Measurements from ENCODE around the gene CFAP299. TPM values are rescaled to one million over a fixed set of nuclear protein-coding genes. Genes with fewer than 3 reads are reported as not detected.

The CFAP299 gene
- total RNA-seq, 1 experiment from 2014 or later: not detected

GRCh38 chr4:80831383-80832361 is 496.1 kb downstream of the CFAP299 start:
- DNase-seq (ENCODE audit: low spot score): no peak
- Histone ChIP-seq H3K4me3 (ENCODE audit: low read depth, low read length, poor library complexity, severe bottlenecking) (no peak overlapping the region), H3K27ac (ENCODE audit: low read depth, low read length, poor library complexity, severe bottlenecking) (no peak overlapping the region), H3K4me1 (ENCODE audit: insufficient read depth, low read length, poor library complexity, severe bottlenecking) (no peaks in the 10 kb centered on the region), H3K9me3 (ENCODE audit: low read depth, low read length, poor library complexity, severe bottlenecking) (no peaks in the 10 kb centered on the region), H3K36me3 (ENCODE audit: insufficient read depth, low read length, poor library complexity, severe bottlenecking) (no peaks in the 10 kb centered on the region), H3K27me3 (replicated peaks; ENCODE audit: insufficient read depth, low read depth, low read length, poor library complexity) (no peaks in the 10 kb centered on the region)
- TF ChIP-seq CTCF (conservative IDR thresholded peaks at IDR 0.05; ENCODE audit: low read depth, low read length) (no peak), EZH2 (IDR thresholded peaks at IDR 0.05; ENCODE audit: borderline replicate concordance, low read depth, low read length, poor library complexity, severe bottlenecking) (no peak)
- BruUV-seq (replicated peaks): no TSS peak
- intact Hi-C loops (cut with micrococcal nuclease; ENCODE audit: unreplicated experiment): no loop called here
- CTCF ChIA-PET: no interaction called here
- POLR2A ChIA-PET (ENCODE audit: low non-redundant PET): no interaction called here

GRCh38 chr4:80839281-80839680 is 503.8 kb downstream of the CFAP299 start:
- BruUV-seq (replicated peaks): no TSS peak
- H3K4me1 ChIP-seq (ENCODE audit: insufficient read depth, low read length, poor library complexity, severe bottlenecking): no peaks in the 10 kb centered on the region
- TF ChIP-seq CTCF (conservative IDR thresholded peaks at IDR 0.05; ENCODE audit: low read depth, low read length) (no peak), EZH2 (IDR thresholded peaks at IDR 0.05; ENCODE audit: borderline replicate concordance, low read depth, low read length, poor library complexity, severe bottlenecking) (no peak)
- ChIA-PET CTCF (no interaction called here), POLR2A (ENCODE audit: low non-redundant PET) (no interaction called here)
- DNase-seq (ENCODE audit: low spot score): no peak
- H3K27ac ChIP-seq (ENCODE audit: low read depth, low read length, poor library complexity, severe bottlenecking): no peak overlapping the region
- no peaks in the 10 kb centered on the region for H3K27me3 ChIP-seq (replicated peaks; ENCODE audit: insufficient read depth, low read depth, low read length, poor library complexity)
- intact Hi-C loops (cut with micrococcal nuclease; ENCODE audit: unreplicated experiment): no loop called here
- H3K9me3 ChIP-seq (ENCODE audit: low read depth, low read length, poor library complexity, severe bottlenecking): no peaks in the 10 kb centered on the region
- H3K4me3 ChIP-seq (ENCODE audit: low read depth, low read length, poor library complexity, severe bottlenecking): no peak overlapping the region
- no peaks in the 10 kb centered on the region for H3K36me3 ChIP-seq (ENCODE audit: insufficient read depth, low read length, poor library complexity, severe bottlenecking)

DNA sequence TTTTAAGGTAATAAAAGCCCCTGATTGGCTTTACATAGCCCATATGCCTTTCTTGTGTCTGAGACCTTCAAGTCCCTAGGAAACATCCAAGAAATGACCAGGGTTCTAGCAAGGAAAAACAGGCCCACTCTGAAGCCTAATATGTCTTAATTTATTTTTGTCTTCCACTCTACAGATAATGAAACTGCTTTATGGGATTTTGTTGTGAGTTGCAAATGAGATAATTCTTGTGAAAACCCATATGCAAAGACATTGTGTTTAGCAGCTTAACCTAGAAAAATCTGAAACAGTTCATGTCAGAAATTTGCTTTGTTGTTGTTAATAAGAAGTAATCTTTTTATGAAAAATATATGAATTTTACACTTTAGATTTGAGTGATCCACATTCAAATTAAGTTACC is 504.3 kb downstream of the CFAP299 start:
- no peak for TF ChIP-seq CTCF (conservative IDR thresholded peaks at IDR 0.05; ENCODE audit: low read depth, low read length)
- no peak for TF ChIP-seq EZH2 (IDR thresholded peaks at IDR 0.05; ENCODE audit: borderline replicate concordance, low read depth, low read length, poor library complexity, severe bottlenecking)
- ChIA-PET POLR2A (ENCODE audit: low non-redundant PET) (no interaction called here), CTCF (no interaction called here)
- Histone ChIP-seq H3K36me3 (ENCODE audit: insufficient read depth, low read length, poor library complexity, severe bottlenecking) (no peaks in the 10 kb centered on the region), H3K4me3 (ENCODE audit: low read depth, low read length, poor library complexity, severe bottlenecking) (no peak overlapping the region), H3K27ac (ENCODE audit: low read depth, low read length, poor library complexity, severe bottlenecking) (no peak overlapping the region), H3K4me1 (ENCODE audit: insufficient read depth, low read length, poor library complexity, severe bottlenecking) (no peaks in the 10 kb centered on the region), H3K27me3 (replicated peaks; ENCODE audit: insufficient read depth, low read depth, low read length, poor library complexity) (no peaks in the 10 kb centered on the region), H3K9me3 (ENCODE audit: low read depth, low read length, poor library complexity, severe bottlenecking) (no peaks in the 10 kb centered on the region)
- no TSS peak for BruUV-seq (replicated peaks)
- intact Hi-C loops (cut with micrococcal nuclease; ENCODE audit: unreplicated experiment): no loop called here
- no peak for DNase-seq (ENCODE audit: low spot score)
